Ovary (tissue), 3 donors: ENCODE measurements around the gene PRSS35.

Experiments used
- CTCF ChIP-seq, 3 donors: fragments of 450-650 bp in 2 of 3; fragments of 200-600 bp in 1 of 3; IDR thresholded peaks; one replicate each; pipeline versions ENCODE4 v1.5.1 to v1.8.0; 2016 to 2022; ENCODE audit warnings: antibody characterized with exemption in 3 of 3, mild to moderate bottlenecking in 1 of 3
- EP300 ChIP-seq: sonication (generic); formaldehyde crosslinking; IDR thresholded peaks from one replicate; pipeline ENCODE4 v1.6.1; 2017; ENCODE audit warnings: antibody characterized with exemption
- donor health status: DM: no; HTN: no; CAD: no.

- TF ChIP-seq EP300 = no peak
- no peak for TF ChIP-seq CTCF (IDR thresholded peaks at IDR 0.05)
Measured at GRCh38 chr6:83476971-83477370, 35.4 kb upstream of the PRSS35 start.
